IPS-18a (cell line): ENCODE results near the gene NAP1L1.
A peak's percentile ranks its signal among the peaks of the same experiment; 100 is the strongest.

Experiments used
- H3K27ac ChIP-seq: one replicate; pipeline ENCODE4 v1.5.1; 2013; ENCODE audit warnings: low read length
- H3K27me3 ChIP-seq: one replicate; pipeline ENCODE4 v1.6.1; 2013; ENCODE audit warnings: mild to moderate bottlenecking, low read length; ENCODE audit not compliant: control insufficient read depth, insufficient read depth
- H3K36me3 ChIP-seq: one replicate; pipeline ENCODE4 v1.6.1; 2013; ENCODE audit warnings: low read depth, low read length; ENCODE audit not compliant: control insufficient read depth
- H3K4me1 ChIP-seq: one replicate; pipeline ENCODE4 v1.6.1; 2013; ENCODE audit warnings: low read depth, low read length; ENCODE audit not compliant: control insufficient read depth
- H3K4me3 ChIP-seq: one replicate; pipeline ENCODE4 v1.5.1; 2013; ENCODE audit warnings: low read length
- H3K9ac ChIP-seq: one replicate; pipeline ENCODE4 v1.6.1; 2013; ENCODE audit warnings: mild to moderate bottlenecking, low read length, moderate library complexity
- H3K9me3 ChIP-seq: one replicate; pipeline ENCODE4 v1.6.1; 2013; ENCODE audit warnings: low read depth, low read length; ENCODE audit not compliant: control insufficient read depth

The NAP1L1 gene

GRCh38 chr12:76057326-76057725, 27.2 kb downstream of the NAP1L1 start:
- peaks cover 90% of the 10 kb centered on the region for H3K36me3 ChIP-seq
- H3K4me3 ChIP-seq, result no peak overlapping the region
- no peak overlapping the region for H3K9ac ChIP-seq
- H3K4me1 ChIP-seq, result peaks cover 13% of the 10 kb centered on the region
- H3K27me3 ChIP-seq, result no peaks in the 10 kb centered on the region
- no peak overlapping the region for H3K27ac ChIP-seq
- no peaks in the 10 kb centered on the region for H3K9me3 ChIP-seq

- Histone ChIP-seq H3K4me1 (peaks cover 13% of the 10 kb centered on the region), H3K27me3 (no peaks in the 10 kb centered on the region), H3K27ac (no peak overlapping the region), H3K9ac (no peak overlapping the region), H3K36me3 (peaks cover 90% of the 10 kb centered on the region), H3K4me3 (peak overlapping the region; percentile 8), H3K9me3 (no peaks in the 10 kb centered on the region)
These were observed 29.1 kb downstream of the NAP1L1 start for GRCh38 chr12:76055393-76055792.

GRCh38 chr12:76049575-76050251, 34.8 kb downstream of the NAP1L1 start:
- H3K27me3 ChIP-seq, result no peaks in the 10 kb centered on the region
- H3K4me3 ChIP-seq, result no peak overlapping the region
- H3K4me1 ChIP-seq, result no peaks in the 10 kb centered on the region
- H3K27ac ChIP-seq, result no peak overlapping the region
- H3K9ac ChIP-seq, result no peak overlapping the region
- peaks cover 87% of the 10 kb centered on the region for H3K36me3 ChIP-seq
- no peaks in the 10 kb centered on the region for H3K9me3 ChIP-seq

GRCh38 chr12:76047742-76048141, 36.7 kb downstream of the NAP1L1 start:
- Histone ChIP-seq H3K27ac (no peak overlapping the region), H3K4me3 (no peak overlapping the region), H3K9me3 (no peaks in the 10 kb centered on the region), H3K9ac (no peak overlapping the region), H3K4me1 (no peaks in the 10 kb centered on the region), H3K36me3 (peaks cover 68% of the 10 kb centered on the region), H3K27me3 (no peaks in the 10 kb centered on the region)

DNA sequence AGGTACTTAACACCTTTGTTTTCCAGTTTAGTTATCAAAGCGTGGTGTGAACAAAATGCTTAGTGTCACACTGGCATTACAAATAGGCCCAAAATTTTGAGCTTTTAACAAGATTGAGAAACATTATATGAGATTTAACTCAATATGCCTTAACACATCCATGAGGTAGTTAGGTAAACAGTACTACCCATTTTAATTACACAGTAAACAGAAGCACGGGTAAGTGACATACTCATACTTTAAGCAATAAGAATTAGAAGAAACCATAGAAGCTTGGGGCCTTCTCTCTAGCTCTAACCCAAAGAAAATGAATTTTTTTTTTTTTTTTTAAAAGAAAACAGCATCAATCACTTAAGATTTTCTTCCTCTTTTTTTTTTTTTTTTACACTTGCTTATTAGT, 37.4 kb downstream of the NAP1L1 start:
- H3K9ac ChIP-seq, result no peak overlapping the region
- H3K27me3 ChIP-seq, result no peaks in the 10 kb centered on the region
- H3K4me1 ChIP-seq, result no peaks in the 10 kb centered on the region
- H3K4me3 ChIP-seq, result no peak overlapping the region
- H3K36me3 ChIP-seq, result peaks cover 61% of the 10 kb centered on the region
- H3K27ac ChIP-seq, result no peak overlapping the region
- H3K9me3 ChIP-seq, result no peaks in the 10 kb centered on the region

GRCh38 chr12:76043377-76043776, 41.1 kb downstream of the NAP1L1 start:
- Histone ChIP-seq H3K4me1 (peaks cover 3% of the 10 kb centered on the region), H3K4me3 (no peak overlapping the region), H3K36me3 (peaks cover 26% of the 10 kb centered on the region), H3K9ac (no peak overlapping the region), H3K9me3 (no peaks in the 10 kb centered on the region), H3K27ac (no peak overlapping the region), H3K27me3 (no peaks in the 10 kb centered on the region)

- no peaks in the 10 kb centered on the region for H3K9me3 ChIP-seq
- H3K36me3 ChIP-seq, result peaks cover 18% of the 10 kb centered on the region
- H3K4me3 ChIP-seq, result no peak overlapping the region
- H3K9ac ChIP-seq, result no peak overlapping the region
- H3K27ac ChIP-seq, result no peak overlapping the region
- H3K4me1 ChIP-seq, result peaks cover 13% of the 10 kb centered on the region
- H3K27me3 ChIP-seq, result no peaks in the 10 kb centered on the region
These were observed 42.3 kb downstream of the NAP1L1 start for GRCh38 chr12:76042147-76042546.

GRCh38 chr12:76041406-76041805, 43.1 kb downstream of the NAP1L1 start:
- H3K36me3 ChIP-seq, result peaks cover 13% of the 10 kb centered on the region
- H3K27me3 ChIP-seq, result no peaks in the 10 kb centered on the region
- H3K9me3 ChIP-seq, result no peaks in the 10 kb centered on the region

GRCh38 chr12:76040461-76040860, 44.0 kb downstream of the NAP1L1 start:
- Histone ChIP-seq H3K4me1 (peaks cover 13% of the 10 kb centered on the region), H3K9ac (no peak overlapping the region), H3K27ac (no peak overlapping the region), H3K9me3 (no peaks in the 10 kb centered on the region), H3K36me3 (peaks cover 9% of the 10 kb centered on the region), H3K4me3 (no peak overlapping the region), H3K27me3 (no peaks in the 10 kb centered on the region)

More at GRCh38 chr12:76041406-76041805, 43.1 kb downstream of the NAP1L1 start:
- Histone ChIP-seq H3K27ac (no peak overlapping the region), H3K4me1 (peaks cover 13% of the 10 kb centered on the region), H3K9ac (no peak overlapping the region), H3K4me3 (no peak overlapping the region)

GRCh38 chr12:76038176-76038575, 46.3 kb downstream of the NAP1L1 start:
- H3K4me3 ChIP-seq, result no peak overlapping the region
- H3K9ac ChIP-seq, result no peak overlapping the region
- H3K27me3 ChIP-seq, result no peaks in the 10 kb centered on the region
- H3K27ac ChIP-seq, result no peak overlapping the region
- H3K9me3 ChIP-seq, result no peaks in the 10 kb centered on the region
- peaks cover 24% of the 10 kb centered on the region for H3K4me1 ChIP-seq
- no peaks in the 10 kb centered on the region for H3K36me3 ChIP-seq

GRCh38 chr12:76037130-76038103, 47.1 kb downstream of the NAP1L1 start:
- no peaks in the 10 kb centered on the region for H3K9me3 ChIP-seq
- H3K36me3 ChIP-seq, result no peaks in the 10 kb centered on the region
- H3K27me3 ChIP-seq, result no peaks in the 10 kb centered on the region
- H3K4me1 ChIP-seq, result peaks cover 29% of the 10 kb centered on the region
- no peak overlapping the region for H3K9ac ChIP-seq
- no peak overlapping the region for H3K4me3 ChIP-seq
- peak overlapping the region; percentile 44 for H3K27ac ChIP-seq
